ENCODE results near the gene RAX2. TPM values are rescaled to one million over a fixed set of nuclear protein-coding genes. Genes with fewer than 3 reads are reported as not detected.

RAX2 gene
- total and polyA plus RNA-seq, 2 donors (not counting 1 experiment from before 2014, with no cell fraction given): not detected

GRCh38 chr19:3788996-3789778 lies 17.2 kb upstream of the RAX2 start:
- H3K4me2 ChIP-seq (ENCODE audit: extremely low read depth, insufficient read depth, low read length): no peak overlapping the region
- no peaks in the 10 kb centered on the region for H3K9me3 ChIP-seq (ENCODE audit: control insufficient read depth, insufficient read depth, low read depth, low read length)
- peaks cover 2% of the 10 kb centered on the region for H3K27me3 ChIP-seq (ENCODE audit: control insufficient read depth, insufficient read depth, low read length)
- no peaks in the 10 kb centered on the region for H3K36me3 ChIP-seq (ENCODE audit: control insufficient read depth, insufficient read depth, low read length)
- no peaks in the 10 kb centered on the region for H3K4me1 ChIP-seq (ENCODE audit: control insufficient read depth, extremely low read depth, insufficient read depth, low read length)
- TF ChIP-seq CTCF (conservative IDR thresholded peaks at IDR 0.05 in 1 of 2, IDR thresholded peaks at IDR 0.05 in 1 of 2; ENCODE audit: low read depth in 1 of 2, low read length in 2 of 2) (no peak), EZH2 (IDR thresholded peaks at IDR 0.05; ENCODE audit: low read length, missing control alignments) (no peak)
- DNase-seq (ENCODE audit: low read depth in 2 of 2): no peak
- no peak overlapping the region for H3K27ac ChIP-seq (ENCODE audit: insufficient read depth, low read length)
- H4K20me1 ChIP-seq (ENCODE audit: control insufficient read depth, extremely low read depth, insufficient read depth, low read length): no peaks in the 10 kb centered on the region
- no peak overlapping the region for H2AFZ ChIP-seq (ENCODE audit: low read length)
- H3K9ac ChIP-seq (ENCODE audit: insufficient read depth, low read length): no peak overlapping the region
- no peaks in the 10 kb centered on the region for H3K79me2 ChIP-seq (ENCODE audit: control insufficient read depth, insufficient read depth, low read length)
- no peak overlapping the region for H3K4me3 ChIP-seq (replicated peaks in 1 of 4; ENCODE audit: control extremely low read depth in 1 of 4, insufficient read depth in 1 of 4, low read depth in 3 of 4, low read length in 4 of 4)

- no peak for DNase-seq (ENCODE audit: low read depth in 2 of 2)
- Histone ChIP-seq H3K9ac (ENCODE audit: insufficient read depth, low read length) (no peak within 1 kb of the TSS), H3K36me3 (ENCODE audit: control insufficient read depth, insufficient read depth, low read length) (no peaks in the 10 kb centered on the region), H4K20me1 (ENCODE audit: control insufficient read depth, extremely low read depth, insufficient read depth, low read length) (no peaks in the 10 kb centered on the region), H3K4me1 (ENCODE audit: control insufficient read depth, extremely low read depth, insufficient read depth, low read length) (no peaks in the 10 kb centered on the region), H3K27me3 (ENCODE audit: control insufficient read depth, insufficient read depth, low read length) (peaks cover 2% of the 10 kb centered on the region), H3K79me2 (ENCODE audit: control insufficient read depth, insufficient read depth, low read length) (no peaks in the 10 kb centered on the region), H3K4me3 (replicated peaks in 1 of 4; ENCODE audit: control extremely low read depth in 1 of 4, insufficient read depth in 1 of 4, low read depth in 3 of 4, low read length in 4 of 4) (no peak within 1 kb of the TSS), H3K9me3 (ENCODE audit: control insufficient read depth, insufficient read depth, low read depth, low read length) (no peaks in the 10 kb centered on the region), H3K27ac (ENCODE audit: insufficient read depth, low read length) (no peak within 1 kb of the TSS), H2AFZ (ENCODE audit: low read length) (no peak within 1 kb of the TSS), H3K4me2 (ENCODE audit: extremely low read depth, insufficient read depth, low read length) (no peak within 1 kb of the TSS)
- TF ChIP-seq CTCF (conservative IDR thresholded peaks at IDR 0.05 in 1 of 2, IDR thresholded peaks at IDR 0.05 in 1 of 2; ENCODE audit: low read depth in 1 of 2, low read length in 2 of 2) (no peak), EZH2 (IDR thresholded peaks at IDR 0.05; ENCODE audit: low read length, missing control alignments) (no peak)
These were observed 14.2 kb upstream of the RAX2 start, which contains the start of gene MATK for GRCh38 chr19:3785938-3786824. Gene MATK, minus strand, starts transcription at chr19:3786381. Its CDS starts 1,246 bp downstream, at chr19:3785135.

DNA sequence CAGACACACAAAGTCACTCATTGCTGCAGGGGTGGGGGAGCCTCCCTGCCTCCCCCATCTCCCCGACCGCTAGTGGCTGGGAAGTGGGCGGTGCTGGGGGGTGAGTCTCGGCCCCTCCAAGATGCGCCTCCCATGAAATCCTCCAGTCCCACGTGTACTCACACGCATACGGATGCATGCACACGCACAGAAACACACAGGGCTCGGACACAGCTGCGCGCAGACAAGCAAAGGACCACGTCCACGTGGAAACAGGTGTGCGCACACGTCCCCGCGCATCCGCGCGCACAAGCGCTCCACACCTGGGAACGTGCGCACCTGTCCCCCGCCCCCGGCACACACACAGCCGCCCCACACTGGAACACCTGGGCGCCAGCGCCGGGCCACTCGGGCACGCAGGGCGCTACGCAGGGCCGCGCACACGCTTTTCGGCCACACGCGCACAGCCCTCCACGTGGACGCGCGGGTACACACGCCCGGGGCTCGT lies 13.5 kb upstream of the RAX2 start:
- Histone ChIP-seq H3K4me1 (ENCODE audit: control insufficient read depth, extremely low read depth, insufficient read depth, low read length) (no peaks in the 10 kb centered on the region), H3K9ac (ENCODE audit: insufficient read depth, low read length) (no peak overlapping the region), H4K20me1 (ENCODE audit: control insufficient read depth, extremely low read depth, insufficient read depth, low read length) (no peaks in the 10 kb centered on the region), H3K4me3 (replicated peaks in 1 of 4; ENCODE audit: control extremely low read depth in 1 of 4, insufficient read depth in 1 of 4, low read depth in 3 of 4, low read length in 4 of 4) (no peak overlapping the region), H3K27me3 (ENCODE audit: control insufficient read depth, insufficient read depth, low read length) (peaks cover 2% of the 10 kb centered on the region), H2AFZ (ENCODE audit: low read length) (no peak overlapping the region), H3K36me3 (ENCODE audit: control insufficient read depth, insufficient read depth, low read length) (no peaks in the 10 kb centered on the region), H3K4me2 (ENCODE audit: extremely low read depth, insufficient read depth, low read length) (no peak overlapping the region), H3K9me3 (ENCODE audit: control insufficient read depth, insufficient read depth, low read depth, low read length) (no peaks in the 10 kb centered on the region), H3K27ac (ENCODE audit: insufficient read depth, low read length) (no peak overlapping the region), H3K79me2 (ENCODE audit: control insufficient read depth, insufficient read depth, low read length) (no peaks in the 10 kb centered on the region)
- no peak for DNase-seq (ENCODE audit: low read depth in 2 of 2)
- TF ChIP-seq EZH2 (IDR thresholded peaks at IDR 0.05; ENCODE audit: low read length, missing control alignments) (no peak), CTCF (conservative IDR thresholded peaks at IDR 0.05 in 1 of 2, IDR thresholded peaks at IDR 0.05 in 1 of 2; ENCODE audit: low read depth in 1 of 2, low read length in 2 of 2) (no peak)

Measured in fibroblast of lung (primary cell).